A549 (cell line): ENCODE measurements around the gene PRRC1.

Source experiments
- EP300 ChIP-seq, 2 experiments: fragments of >200 bp; sonication (Bioruptor Twin); formaldehyde crosslinking; IDR thresholded peaks; 2 replicates in 1 of 2; 3 replicates in 1 of 2; pipeline ENCODE4 v1.6.1; 2016 to 2017
- POLR2A ChIP-seq: IDR thresholded peaks from 2 replicates; pipeline ENCODE4 v1.6.1; 2012; ENCODE audit warnings: mild to moderate bottlenecking, low read length
- TF ChIP-seq, protein P1 (sequence below): fragments of >200 bp; sonication (Bioruptor Twin); formaldehyde crosslinking; IDR thresholded peaks from 3 replicates; pipeline ENCODE4 v1.5.1; 2016

DNA sequence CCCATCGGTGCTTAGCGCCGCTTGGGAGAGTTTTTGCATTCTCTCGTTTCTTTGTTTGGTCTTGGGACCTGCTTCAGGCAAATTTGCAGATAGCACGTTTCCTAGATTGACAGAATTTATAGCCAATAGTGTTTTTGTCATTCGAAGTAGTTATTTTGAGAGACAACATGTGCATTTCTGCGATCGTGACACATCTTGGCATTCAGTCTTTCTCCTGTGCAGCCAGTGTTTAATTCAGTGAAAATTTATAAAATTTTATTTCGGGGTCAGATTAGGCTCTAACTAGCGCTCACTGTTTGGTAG lies 830 bp downstream of the PRRC1 start:
- TF ChIP-seq, protein P1, sequence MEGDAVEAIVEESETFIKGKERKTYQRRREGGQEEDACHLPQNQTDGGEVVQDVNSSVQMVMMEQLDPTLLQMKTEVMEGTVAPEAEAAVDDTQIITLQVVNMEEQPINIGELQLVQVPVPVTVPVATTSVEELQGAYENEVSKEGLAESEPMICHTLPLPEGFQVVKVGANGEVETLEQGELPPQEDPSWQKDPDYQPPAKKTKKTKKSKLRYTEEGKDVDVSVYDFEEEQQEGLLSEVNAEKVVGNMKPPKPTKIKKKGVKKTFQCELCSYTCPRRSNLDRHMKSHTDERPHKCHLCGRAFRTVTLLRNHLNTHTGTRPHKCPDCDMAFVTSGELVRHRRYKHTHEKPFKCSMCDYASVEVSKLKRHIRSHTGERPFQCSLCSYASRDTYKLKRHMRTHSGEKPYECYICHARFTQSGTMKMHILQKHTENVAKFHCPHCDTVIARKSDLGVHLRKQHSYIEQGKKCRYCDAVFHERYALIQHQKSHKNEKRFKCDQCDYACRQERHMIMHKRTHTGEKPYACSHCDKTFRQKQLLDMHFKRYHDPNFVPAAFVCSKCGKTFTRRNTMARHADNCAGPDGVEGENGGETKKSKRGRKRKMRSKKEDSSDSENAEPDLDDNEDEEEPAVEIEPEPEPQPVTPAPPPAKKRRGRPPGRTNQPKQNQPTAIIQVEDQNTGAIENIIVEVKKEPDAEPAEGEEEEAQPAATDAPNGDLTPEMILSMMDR = no peak
- TF ChIP-seq EP300 (IDR thresholded peaks at IDR 0.05) = no peak
- TF ChIP-seq POLR2A = no peak
